Activated naive CD4-positive, alpha-beta T cell (primary cell): Measurements from ENCODE around the gene MIPEP.

Experiments used
- DNase-seq, 4 experiments: peaks; one replicate each; lab custom pipeline; 2025; lab: John Stamatoyannopoulos, UW

MIPEP gene

DNA sequence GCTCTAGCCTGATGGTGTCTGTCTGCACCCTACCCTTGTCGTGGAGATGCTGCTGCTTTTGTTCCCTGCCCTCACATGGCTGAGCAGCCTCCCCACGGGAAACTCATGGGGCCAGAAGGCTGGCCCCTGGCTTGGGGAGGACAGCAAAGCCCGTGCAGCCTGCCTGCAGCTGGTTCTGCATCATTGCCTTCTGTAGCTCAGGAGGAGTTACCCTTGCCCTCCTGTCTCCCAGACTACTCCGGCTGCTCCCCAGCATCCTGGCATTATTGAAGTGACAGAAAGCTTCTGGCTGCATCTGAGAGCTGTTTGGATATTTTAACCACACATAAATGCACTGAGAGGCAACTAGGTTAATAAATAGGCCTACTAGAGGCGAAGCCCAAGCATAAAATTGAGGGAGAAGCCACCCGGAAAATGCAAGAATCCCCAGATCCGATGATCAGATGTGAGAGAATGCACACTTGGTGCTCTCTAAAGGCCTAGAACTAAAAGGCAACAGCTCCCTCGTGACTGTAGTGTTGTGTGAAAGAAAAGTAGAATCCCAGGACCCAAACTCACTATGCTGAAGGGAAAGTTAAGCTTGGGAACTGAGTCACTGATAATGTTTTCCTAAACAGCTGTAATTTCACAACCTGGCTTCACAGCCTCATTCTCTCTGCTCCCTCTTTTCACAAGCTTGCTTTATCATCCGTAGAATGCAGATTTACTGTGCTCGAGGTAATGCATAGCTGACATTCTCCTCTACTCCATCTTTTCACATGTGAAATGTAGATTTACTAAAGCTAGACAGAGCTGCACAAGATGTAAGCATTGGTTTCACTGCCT, 208.1 kb downstream of the MIPEP start:
- no peak for DNase-seq
